ENCODE measurements around the gene KRT13.

Gene KRT13

GRCh38 chr17:41491476-41491875 is 13.9 kb downstream of the KRT13 start:
- DNase-seq: no peak

GRCh38 chr17:41490000-41490990 is 15.1 kb downstream of the KRT13 start:
- no peak for DNase-seq

GRCh38 chr17:41489531-41489930 is 15.9 kb downstream of the KRT13 start, which contains the start of gene KRT36:
TSS of gene KRT36 (minus strand) at chr17:41489910. CDS start at chr17:41489864, 46 bp downstream.
- DNase-seq: no peak

- no peak for DNase-seq
These were observed 18.4 kb downstream of the KRT13 start for GRCh38 chr17:41486809-41487530.

GRCh38 chr17:41486316-41486715 is 19.1 kb downstream of the KRT13 start:
- no peak for DNase-seq

- no peak for DNase-seq
These were observed 20.2 kb downstream of the KRT13 start for GRCh38 chr17:41484920-41485904.

- no peak for DNase-seq
These were observed 21.2 kb downstream of the KRT13 start for GRCh38 chr17:41483991-41484826.

GRCh38 chr17:41483531-41483930 is 21.9 kb downstream of the KRT13 start:
- DNase-seq: no peak

- no peak for DNase-seq
These were observed 24.4 kb downstream of the KRT13 start, which contains the start of gene KRT35 for GRCh38 chr17:41481036-41481435. TSS of gene KRT35 (minus strand) at chr17:41481151. CDS start at chr17:41481097, 54 bp downstream.

GRCh38 chr17:41480581-41480980 is 24.8 kb downstream of the KRT13 start:
- DNase-seq: no peak

GRCh38 chr17:41480136-41480535 is 25.3 kb downstream of the KRT13 start:
- no peak for DNase-seq

GRCh38 chr17:41478237-41478636 is 27.2 kb downstream of the KRT13 start:
- no peak for DNase-seq

- no peak for DNase-seq
These were observed 28.3 kb downstream of the KRT13 start for GRCh38 chr17:41476866-41477815.

- no peak for DNase-seq
These were observed 30.0 kb downstream of the KRT13 start for GRCh38 chr17:41475421-41475820.

GRCh38 chr17:41474863-41475262 is 30.5 kb downstream of the KRT13 start:
- no peak for DNase-seq

GRCh38 chr17:41468346-41468745 is 37.1 kb downstream of the KRT13 start:
- DNase-seq: no peak

GRCh38 chr17:41467561-41467960 is 37.9 kb downstream of the KRT13 start:
- no peak for DNase-seq

- no peak for DNase-seq
These were observed 38.4 kb downstream of the KRT13 start, which contains the start of gene KRT32 for GRCh38 chr17:41466988-41467387. TSS of gene KRT32 (minus strand) at chr17:41467386. CDS start at chr17:41467325, 61 bp downstream.

GRCh38 chr17:41464682-41465081 is 40.7 kb downstream of the KRT13 start:
- DNase-seq: peak in 1 of 2 experiments; percentile 37

GRCh38 chr17:41464173-41464572 is 41.2 kb downstream of the KRT13 start:
- DNase-seq: no peak
